DMS 273 (cell line): ENCODE measurements around the gene SCN9A.
A peak's percentile ranks its signal among the peaks of the same experiment; 100 is the strongest.
"Not testable (repeated sequence)": the region's sequence is repeated elsewhere in the genome, so short reads cannot be mapped to it uniquely, and the experiment has no call there.

Source experiments
- DNase-seq: peaks from one replicate; lab custom pipeline; 2025; ENCODE audit not compliant: unreplicated experiment; lab: John Stamatoyannopoulos, UW

Gene SCN9A

GRCh38 chr2:166376488-166376828, 714 bp upstream of the SCN9A start:
- DNase-seq = no peak

GRCh38 chr2:166375195-166375735, 479 bp downstream of the SCN9A start:
- DNase-seq = peak; percentile 5

- peak; percentile 28 for DNase-seq
Observed at GRCh38 chr2:166373951-166374350, 1.8 kb downstream of the SCN9A start.

GRCh38 chr2:166373539-166373938, 2.2 kb downstream of the SCN9A start:
- no peak for DNase-seq

- DNase-seq = no peak
Observed at GRCh38 chr2:166373105-166373504, 2.6 kb downstream of the SCN9A start.

GRCh38 chr2:166372046-166372445, 3.7 kb downstream of the SCN9A start:
- no peak for DNase-seq

DNA sequence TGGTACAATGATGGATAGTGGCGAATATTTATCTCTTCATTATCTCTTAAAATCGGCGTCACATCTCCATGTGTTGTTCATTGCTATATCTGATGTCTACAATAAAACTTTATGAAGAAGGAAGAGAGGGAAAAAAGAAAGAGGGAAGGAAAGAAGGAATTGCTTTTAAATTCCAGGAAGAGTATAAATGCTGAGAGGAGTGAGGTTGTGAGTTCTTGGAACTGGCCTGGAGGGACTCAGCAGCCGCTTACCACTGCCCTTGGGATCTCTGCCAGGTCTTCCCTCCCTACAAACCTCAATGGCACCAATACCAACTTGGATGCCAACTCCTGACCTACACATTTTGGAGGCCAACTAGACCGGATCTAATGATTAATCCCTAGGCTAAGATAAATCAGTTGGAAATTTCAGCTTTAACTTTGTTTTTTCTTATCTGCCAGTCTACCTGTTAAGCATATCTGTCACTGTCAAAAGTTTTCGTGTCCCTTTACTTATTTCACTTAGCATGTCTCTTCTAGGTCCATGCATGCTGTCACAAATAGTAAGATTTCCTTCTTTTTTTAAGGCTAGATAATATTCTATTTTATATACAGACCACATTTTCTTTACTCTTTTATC, 9.8 kb downstream of the SCN9A start:
- no peak for DNase-seq

DNA sequence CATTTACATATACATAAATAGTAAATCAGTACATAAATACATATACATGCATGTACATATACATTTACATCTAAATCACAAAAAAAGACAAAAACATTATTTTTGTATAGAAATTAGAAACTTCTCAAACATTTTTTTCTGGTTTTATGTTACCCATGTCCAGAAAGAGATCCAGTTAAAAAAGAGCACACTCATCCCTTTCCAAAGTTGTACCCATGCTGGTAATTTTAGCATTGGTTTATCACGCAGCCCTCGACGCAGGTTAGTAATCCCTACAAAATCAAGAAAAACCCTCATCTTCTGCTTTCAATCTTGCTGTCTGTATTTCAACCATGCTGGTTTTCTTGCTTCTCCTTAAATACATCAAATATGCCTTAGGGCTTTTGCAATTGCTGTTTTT, 10.5 kb downstream of the SCN9A start:
- no peak for DNase-seq

DNA sequence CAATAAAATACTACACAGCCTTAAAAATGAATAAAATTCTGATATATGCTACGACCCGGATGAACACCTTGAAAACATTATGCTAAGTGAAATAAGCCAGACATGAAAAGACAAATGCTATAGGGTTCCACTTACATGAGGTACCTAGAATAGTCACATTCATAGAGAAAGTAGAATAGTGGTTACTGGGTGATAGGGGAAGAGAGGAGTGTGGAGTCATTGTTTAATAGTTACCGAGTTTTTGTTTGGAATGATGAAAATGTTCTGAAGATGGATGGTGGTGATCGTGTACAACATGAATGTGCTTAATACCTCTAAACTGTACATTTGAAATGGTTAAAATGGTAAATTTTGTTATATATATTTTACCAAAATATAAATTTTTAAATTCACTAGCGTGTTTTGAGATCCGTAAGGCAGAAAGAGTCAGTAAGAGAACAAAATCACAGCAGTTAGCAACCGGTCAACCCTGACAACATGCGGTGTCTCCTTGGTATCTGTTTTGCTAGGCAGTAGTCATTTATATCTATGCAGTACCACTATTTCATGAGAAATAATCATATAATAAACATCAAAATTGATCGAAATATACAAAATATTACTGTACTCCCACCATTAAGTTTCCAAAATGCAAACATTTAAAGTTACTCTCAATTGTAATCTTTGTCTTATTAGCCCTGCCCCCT, 11.1 kb downstream of the SCN9A start:
- DNase-seq = no peak

GRCh38 chr2:166361351-166362153, 14.2 kb downstream of the SCN9A start:
- DNase-seq = peak; percentile 25

- no peak for DNase-seq
Observed at GRCh38 chr2:166360906-166361305, 14.8 kb downstream of the SCN9A start.

- DNase-seq = no peak
Observed at GRCh38 chr2:166360426-166360825, 15.3 kb downstream of the SCN9A start.

DNA sequence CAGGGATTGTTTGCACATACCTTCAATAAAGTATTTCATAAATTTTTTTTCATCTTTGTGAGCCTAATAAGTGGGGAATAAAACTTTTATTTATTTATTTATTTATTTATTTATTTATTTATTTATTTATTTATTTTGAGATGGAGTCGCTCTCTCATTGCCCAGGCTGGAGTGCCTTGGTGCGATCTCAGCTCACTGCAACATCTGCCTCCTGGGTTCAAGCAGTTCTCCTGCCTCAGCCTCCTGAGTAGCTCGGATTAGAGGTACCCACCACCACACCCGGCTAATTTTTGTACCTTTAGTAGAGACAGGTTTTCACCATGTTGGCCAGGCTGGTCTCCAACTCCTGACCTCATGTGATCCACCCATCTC, 17.8 kb downstream of the SCN9A start:
- DNase-seq = not testable (repeated sequence)

GRCh38 chr2:166357068-166357949, 18.4 kb downstream of the SCN9A start:
- DNase-seq = no peak

DNA sequence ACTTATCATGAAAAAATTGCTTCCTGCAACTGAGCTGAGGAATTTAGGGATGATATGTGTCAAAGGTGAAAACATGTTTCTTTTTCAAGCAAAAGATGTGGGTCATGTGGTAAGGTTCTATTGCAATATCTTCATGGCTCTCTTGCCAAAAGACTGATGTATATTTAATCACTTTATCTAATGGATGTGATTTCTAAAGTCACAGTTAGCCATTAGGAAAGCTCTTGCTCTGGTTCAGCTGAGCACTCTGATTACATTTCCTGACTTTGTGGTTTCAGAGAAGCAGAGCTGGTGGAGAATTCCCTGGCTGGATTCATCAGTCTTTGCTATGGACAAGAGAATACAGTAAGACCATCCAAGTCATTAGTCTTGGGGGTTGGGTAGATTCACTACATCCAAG, 24.4 kb downstream of the SCN9A start:
- DNase-seq = no peak

- DNase-seq = no peak
Observed at GRCh38 chr2:166350525-166350924, 25.2 kb downstream of the SCN9A start.

GRCh38 chr2:166344286-166345113, 31.2 kb downstream of the SCN9A start:
- no peak for DNase-seq

DNA sequence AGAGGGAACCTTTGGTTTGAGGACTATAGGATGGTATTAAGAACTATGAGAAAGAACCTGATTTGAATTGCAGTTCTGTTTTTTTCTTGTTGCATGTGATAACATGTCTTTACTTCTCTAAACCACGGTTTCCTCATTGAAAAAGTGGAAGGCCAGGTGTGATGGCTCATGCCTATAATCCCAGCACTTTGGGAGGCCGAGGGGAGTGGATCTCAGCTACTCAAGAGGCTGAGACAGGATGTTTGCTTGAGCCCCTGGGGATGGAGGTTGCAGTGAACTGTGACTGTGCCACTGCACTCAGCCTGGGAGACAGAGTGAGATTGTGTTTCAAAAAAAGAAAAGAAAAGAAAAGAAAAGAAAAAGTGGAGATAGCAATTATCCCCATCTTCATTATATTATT, 32.3 kb downstream of the SCN9A start:
- no peak for DNase-seq

- no peak for DNase-seq
Observed at GRCh38 chr2:166341426-166341825, 34.3 kb downstream of the SCN9A start.

DNA sequence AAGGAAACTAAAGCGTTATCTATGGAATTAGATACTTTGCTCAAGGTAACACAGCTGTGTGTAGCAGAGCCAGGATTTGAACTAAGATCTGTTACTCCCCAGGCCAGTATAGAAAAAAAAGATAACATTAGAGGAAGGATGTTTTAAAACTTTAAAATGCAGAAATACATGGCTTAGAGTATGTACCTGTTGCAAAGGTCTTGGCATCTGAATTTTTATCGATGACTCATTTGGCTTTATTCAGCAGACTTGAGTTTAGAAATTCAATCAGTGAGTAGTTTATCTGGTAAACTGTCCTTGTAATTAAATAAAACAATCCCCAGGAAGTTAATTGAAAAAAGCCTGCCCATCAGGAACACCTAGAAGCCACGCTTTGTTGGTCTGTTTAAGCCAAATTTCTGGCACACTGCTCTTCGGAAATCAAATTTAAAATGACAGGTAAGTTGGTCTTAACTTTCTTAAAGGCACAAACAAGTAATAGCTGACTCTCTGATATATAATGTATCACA, 36.9 kb downstream of the SCN9A start:
- DNase-seq = no peak
